K562 (cell line): Measurements from ENCODE around the gene HDAC7. TPM values are rescaled to one million over a fixed set of nuclear protein-coding genes. Genes with fewer than 3 reads are reported as not detected.

Source experiments
- CC2D1A ChIP-seq: fragments of 450-650 bp; IDR thresholded peaks from 2 replicates; pipeline ENCODE4 v1.6.1; 2017; ENCODE audit warnings: mild to moderate bottlenecking
- CREB1 ChIP-seq, 2 experiments: sonication (generic) in 1 of 2; formaldehyde crosslinking in 1 of 2; IDR thresholded peaks; 2 replicates each; pipeline versions ENCODE4 v1.6.1 to v1.8.0; 2012 to 2022; ENCODE audit warnings: inconsistent platforms in 1 of 2, mild to moderate bottlenecking in 1 of 2, missing genetic modification reagents in 1 of 2, moderate library complexity in 1 of 2
- EP400 ChIP-seq: fragments of 450-650 bp; IDR thresholded peaks from 2 replicates; pipeline ENCODE4 v1.6.1; 2017; ENCODE audit warnings: antibody characterized with exemption, mild to moderate bottlenecking, moderate library complexity
- FOXA3 ChIP-seq, 2 experiments: fragments of 450-650 bp in 1 of 2; sonication (generic) in 1 of 2; formaldehyde crosslinking; IDR thresholded peaks in 1 of 2; conservative IDR thresholded peaks in 1 of 2; 2 replicates each; pipeline versions ENCODE4 v1.4.0 to v1.8.0; 2020 to 2022; ENCODE audit warnings: mild to moderate bottlenecking in 2 of 2, missing genetic modification reagents in 1 of 2
- GTF2E2 ChIP-seq: fragments of 200-800 bp; sonication (Bioruptor generic); IDR thresholded peaks from 2 replicates; pipeline ENCODE4 v1.6.1; 2016; ENCODE audit warnings: missing genetic modification characterization, missing compliant biosample characterization
- ILF3 ChIP-seq: fragments of 450-650 bp; IDR thresholded peaks from 2 replicates; pipeline ENCODE4 v1.6.1; 2018; ENCODE audit warnings: antibody characterized with exemption, mild to moderate bottlenecking, moderate library complexity, borderline replicate concordance
- MTA1 ChIP-seq: fragments of 450-650 bp; IDR thresholded peaks from 2 replicates; pipeline ENCODE4 v1.6.1; 2017; ENCODE audit warnings: borderline replicate concordance
- NCOA1 ChIP-seq: fragments of 450-650 bp; IDR thresholded peaks from 2 replicates; pipeline ENCODE4 v1.6.1; 2016; ENCODE audit warnings: low read depth
- NFYB ChIP-seq: IDR thresholded peaks from 2 replicates; pipeline ENCODE4 v1.6.1; 2011; ENCODE audit warnings: mild to moderate bottlenecking, moderate library complexity; ENCODE audit not compliant: insufficient read length; ENCODE audit errors: extremely low read depth
- SMARCA4 ChIP-seq: fragments of 450-650 bp; IDR thresholded peaks from 2 replicates; pipeline ENCODE4 v1.6.1; 2016
- SP2 ChIP-seq: IDR thresholded peaks from 2 replicates; pipeline ENCODE4 v1.6.1; 2011; ENCODE audit warnings: mild to moderate bottlenecking, low read depth, low read length, moderate library complexity; ENCODE audit not compliant: poor library complexity, severe bottlenecking; ENCODE audit errors: extremely low read depth
- TAF1 ChIP-seq: IDR thresholded peaks from 2 replicates; pipeline ENCODE4 v1.6.1; 2011; ENCODE audit warnings: mild to moderate bottlenecking, low read length, moderate library complexity; ENCODE audit not compliant: insufficient read depth, control insufficient read depth, severe bottlenecking; ENCODE audit errors: extremely low read depth
- TCF7L2 ChIP-seq: fragments of 150-350 bp; IDR thresholded peaks from 2 replicates; pipeline ENCODE4 v1.6.1; 2016; ENCODE audit warnings: low read depth, mild to moderate bottlenecking, low read length, moderate library complexity
- TEAD4 ChIP-seq, 2 experiments: sonication (generic) in 1 of 2; formaldehyde crosslinking in 1 of 2; IDR thresholded peaks; 2 replicates each; pipeline versions ENCODE4 v1.6.1 to v1.8.0; 2012 to 2022; ENCODE audit warnings: borderline replicate concordance in 1 of 2, inconsistent platforms in 1 of 2, low read length in 1 of 2, mild to moderate bottlenecking in 1 of 2, missing genetic modification reagents in 1 of 2
- ZNF316 ChIP-seq: fragments of 450-650 bp; IDR thresholded peaks from 2 replicates; pipeline ENCODE4 v1.6.1; 2016
- ZNF444 ChIP-seq: fragments of 250-450 bp; sonication (Bioruptor Pico); IDR thresholded peaks from 2 replicates; pipeline ENCODE4 v1.4.0; 2020; ENCODE audit warnings: mild to moderate bottlenecking, moderate library complexity
- ZNF699 ChIP-seq: fragments of 250-450 bp; sonication (Bioruptor Pico); IDR thresholded peaks from 2 replicates; pipeline ENCODE4 v1.8.0; 2021; ENCODE audit warnings: mild to moderate bottlenecking, moderate library complexity; ENCODE audit not compliant: insufficient replicate concordance
- polyA plus RNA-seq, 8 experiments: library from polyadenylated mRNA; depleted of rRNA in 4 of 8; stranded (reverse) in 5 of 8; unstranded in 3 of 8; fragments of >200 nt; fragmentation: Nextera tagmentation in 2 of 8; fragmentation: Illumina TruSeq in 1 of 8; extraction: Ambion mirVana in 2 of 8; extraction: Trizol in 1 of 8; gene quantifications; 2 replicates each; pipeline versions ENCODE4 v1.2.1 to v1.2.3, GENCODE V29; 2011 to 2014; ENCODE audit warnings: inconsistent platforms in 1 of 8, missing spikeins in 1 of 8
- total RNA-seq, 7 experiments: library from RNA; depleted of rRNA in 6 of 7; stranded (reverse); fragments of >200 nt in 6 of 7; fragmentation: Illumina TruSeq in 2 of 7; extraction: Trizol in 2 of 7; gene quantifications; 2 replicates each; pipeline versions ENCODE4 v1.2.1 to v1.2.3, GENCODE V29; 2011 to 2021; ENCODE audit warnings: low replicate concordance in 1 of 7
- TF ChIP-seq, protein P1 (sequence below): IDR thresholded peaks from 3 replicates; pipeline ENCODE4 v1.6.1; 2011; ENCODE audit warnings: borderline replicate concordance, mild to moderate bottlenecking, moderate library complexity; ENCODE audit not compliant: insufficient read length; ENCODE audit errors: extremely low read depth
- TF ChIP-seq, protein P2 (sequence below): IDR thresholded peaks from 2 replicates; pipeline ENCODE4 v1.6.1; 2011; ENCODE audit not compliant: insufficient read length; ENCODE audit errors: extremely low read depth
- TF ChIP-seq, protein P3 (sequence below): fragments of 200-800 bp; sonication (Bioruptor generic); IDR thresholded peaks from 2 replicates; pipeline ENCODE4 v1.6.1; 2017; ENCODE audit warnings: missing genetic modification characterization, missing compliant biosample characterization
- TF ChIP-seq, protein P4 (sequence below): fragments of 250-450 bp; sonication (Bioruptor Pico); IDR thresholded peaks from 2 replicates; pipeline ENCODE4 v1.4.0; 2020

The HDAC7 gene
- total and polyA plus RNA-seq, 9 of the 15 experiments (the other 6 are each of a cell fraction or from before 2014, with no cell fraction given), result 2.5 to 129 (median 31.1) TPM

DNA sequence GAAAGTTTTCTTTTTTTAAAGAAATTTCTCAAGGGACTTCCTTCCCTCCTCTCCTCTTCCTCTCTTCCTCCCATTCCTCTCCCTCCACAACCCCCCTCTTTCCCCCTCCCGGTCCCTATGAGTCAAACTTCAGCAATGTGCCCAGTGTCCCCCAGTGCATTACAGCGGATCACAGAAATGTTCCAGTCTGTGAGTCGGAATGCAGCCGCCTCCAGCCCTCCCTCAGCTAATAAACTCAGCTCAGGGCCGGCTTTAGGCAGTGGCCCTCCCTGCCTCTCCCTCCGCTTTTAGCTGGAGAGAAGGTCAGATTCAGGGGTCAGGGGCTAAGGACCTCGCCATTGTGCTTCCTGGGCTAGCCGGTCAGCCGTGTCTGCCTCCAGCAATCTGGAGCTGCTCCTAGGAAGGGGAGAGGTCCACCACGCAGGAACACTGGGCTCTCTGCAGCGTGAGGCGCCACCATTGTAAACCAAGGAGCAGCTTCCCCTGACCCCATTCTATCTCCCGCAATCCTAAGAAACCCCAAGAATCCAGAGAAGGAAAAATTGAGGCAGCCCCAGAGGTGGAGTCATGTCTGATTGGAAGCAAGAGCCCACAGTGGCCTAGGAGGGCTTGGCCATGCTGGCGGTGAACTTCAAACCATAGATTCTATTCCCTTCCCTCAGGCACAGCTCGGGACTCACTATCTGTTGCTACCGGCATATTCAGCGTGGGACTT lies 1.1 kb upstream of the HDAC7 start (continued):
- TF ChIP-seq SP2 (no peak), TEAD4 (IDR thresholded peaks at IDR 0.05; ENCODE audit: low read length) (peak; percentile 74), TEAD4 (CRISPR knock-in tag; IDR thresholded peaks at IDR 0.05; ENCODE audit: borderline replicate concordance) (no peak), FOXA3 (CRISPR knock-in tag; conservative IDR thresholded peaks at IDR 0.05 in 1 of 2, IDR thresholded peaks at IDR 0.05 in 1 of 2) (no peak), EP400 (no peak; the same call in 1 of the 2 replicates), MTA1 (no peak), TAF1 (peak; percentile 7), TCF7L2 (no peak), NCOA1 (peak; percentile 14; the same call in 1 of the 2 replicates), ZNF316 (no peak), ZNF699 (CRISPR knock-in tag) (no peak), ZNF444 (CRISPR knock-in tag) (no peak), SMARCA4 (peak; percentile 63; the same call in 1 of the 2 replicates), GTF2E2 (tag) (no peak), ILF3 (no peak), CREB1 (IDR thresholded peaks at IDR 0.05) (no peak), CREB1 (CRISPR knock-in tag; IDR thresholded peaks at IDR 0.05) (no peak), NFYB (no peak), CC2D1A (no peak)
- TF ChIP-seq, protein P1, sequence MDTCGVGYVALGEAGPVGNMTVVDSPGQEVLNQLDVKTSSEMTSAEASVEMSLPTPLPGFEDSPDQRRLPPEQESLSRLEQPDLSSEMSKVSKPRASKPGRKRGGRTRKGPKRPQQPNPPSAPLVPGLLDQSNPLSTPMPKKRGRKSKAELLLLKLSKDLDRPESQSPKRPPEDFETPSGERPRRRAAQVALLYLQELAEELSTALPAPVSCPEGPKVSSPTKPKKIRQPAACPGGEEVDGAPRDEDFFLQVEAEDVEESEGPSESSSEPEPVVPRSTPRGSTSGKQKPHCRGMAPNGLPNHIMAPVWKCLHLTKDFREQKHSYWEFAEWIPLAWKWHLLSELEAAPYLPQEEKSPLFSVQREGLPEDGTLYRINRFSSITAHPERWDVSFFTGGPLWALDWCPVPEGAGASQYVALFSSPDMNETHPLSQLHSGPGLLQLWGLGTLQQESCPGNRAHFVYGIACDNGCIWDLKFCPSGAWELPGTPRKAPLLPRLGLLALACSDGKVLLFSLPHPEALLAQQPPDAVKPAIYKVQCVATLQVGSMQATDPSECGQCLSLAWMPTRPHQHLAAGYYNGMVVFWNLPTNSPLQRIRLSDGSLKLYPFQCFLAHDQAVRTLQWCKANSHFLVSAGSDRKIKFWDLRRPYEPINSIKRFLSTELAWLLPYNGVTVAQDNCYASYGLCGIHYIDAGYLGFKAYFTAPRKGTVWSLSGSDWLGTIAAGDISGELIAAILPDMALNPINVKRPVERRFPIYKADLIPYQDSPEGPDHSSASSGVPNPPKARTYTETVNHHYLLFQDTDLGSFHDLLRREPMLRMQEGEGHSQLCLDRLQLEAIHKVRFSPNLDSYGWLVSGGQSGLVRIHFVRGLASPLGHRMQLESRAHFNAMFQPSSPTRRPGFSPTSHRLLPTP, result no peak
- TF ChIP-seq, protein P2, sequence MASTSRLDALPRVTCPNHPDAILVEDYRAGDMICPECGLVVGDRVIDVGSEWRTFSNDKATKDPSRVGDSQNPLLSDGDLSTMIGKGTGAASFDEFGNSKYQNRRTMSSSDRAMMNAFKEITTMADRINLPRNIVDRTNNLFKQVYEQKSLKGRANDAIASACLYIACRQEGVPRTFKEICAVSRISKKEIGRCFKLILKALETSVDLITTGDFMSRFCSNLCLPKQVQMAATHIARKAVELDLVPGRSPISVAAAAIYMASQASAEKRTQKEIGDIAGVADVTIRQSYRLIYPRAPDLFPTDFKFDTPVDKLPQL, result no peak
- TF ChIP-seq, protein P3, sequence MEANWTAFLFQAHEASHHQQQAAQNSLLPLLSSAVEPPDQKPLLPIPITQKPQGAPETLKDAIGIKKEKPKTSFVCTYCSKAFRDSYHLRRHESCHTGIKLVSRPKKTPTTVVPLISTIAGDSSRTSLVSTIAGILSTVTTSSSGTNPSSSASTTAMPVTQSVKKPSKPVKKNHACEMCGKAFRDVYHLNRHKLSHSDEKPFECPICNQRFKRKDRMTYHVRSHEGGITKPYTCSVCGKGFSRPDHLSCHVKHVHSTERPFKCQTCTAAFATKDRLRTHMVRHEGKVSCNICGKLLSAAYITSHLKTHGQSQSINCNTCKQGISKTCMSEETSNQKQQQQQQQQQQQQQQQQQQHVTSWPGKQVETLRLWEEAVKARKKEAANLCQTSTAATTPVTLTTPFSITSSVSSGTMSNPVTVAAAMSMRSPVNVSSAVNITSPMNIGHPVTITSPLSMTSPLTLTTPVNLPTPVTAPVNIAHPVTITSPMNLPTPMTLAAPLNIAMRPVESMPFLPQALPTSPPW (CRISPR knock-in tag), result peak; percentile 88
- TF ChIP-seq, protein P4, sequence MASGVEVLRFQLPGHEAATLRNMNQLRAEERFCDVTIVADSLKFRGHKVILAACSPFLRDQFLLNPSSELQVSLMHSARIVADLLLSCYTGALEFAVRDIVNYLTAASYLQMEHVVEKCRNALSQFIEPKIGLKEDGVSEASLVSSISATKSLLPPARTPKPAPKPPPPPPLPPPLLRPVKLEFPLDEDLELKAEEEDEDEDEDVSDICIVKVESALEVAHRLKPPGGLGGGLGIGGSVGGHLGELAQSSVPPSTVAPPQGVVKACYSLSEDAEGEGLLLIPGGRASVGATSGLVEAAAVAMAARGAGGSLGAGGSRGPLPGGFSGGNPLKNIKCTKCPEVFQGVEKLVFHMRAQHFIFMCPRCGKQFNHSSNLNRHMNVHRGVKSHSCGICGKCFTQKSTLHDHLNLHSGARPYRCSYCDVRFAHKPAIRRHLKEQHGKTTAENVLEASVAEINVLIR (CRISPR knock-in tag), result no peak
